GM23338 (cell line): Measurements from ENCODE around the gene PPM1L. TPM values are rescaled to one million over a fixed set of nuclear protein-coding genes. Genes with fewer than 3 reads are reported as not detected.

Experiments used
- ATAC-seq: fragments of 200-7000 bp; cut with Tn5 transposase; 3 replicates; pipeline ENCODE4 v1.9.1; 2020
- DNase-seq: peaks from one replicate; pipeline ENCODE4 v3.0.0-alpha.2; 2015; ENCODE audit warnings: low spot score
- H2AFZ ChIP-seq: fragments of 200-600 bp; sonication (generic); 2 replicates; pipeline ENCODE4 v1.8.0; 2016; ENCODE audit warnings: antibody characterized with exemption, mild to moderate bottlenecking, moderate library complexity
- H3F3A ChIP-seq: fragments of 200-600 bp; sonication (generic); replicated peaks from 2 replicates; pipeline ENCODE4 v1.8.0; 2017; ENCODE audit warnings: antibody characterized with exemption, mixed run types, low read depth
- H3K27ac ChIP-seq: fragments of 200-600 bp; sonication (generic); 2 replicates; pipeline ENCODE4 v1.6.1; 2016; ENCODE audit warnings: low read depth
- H3K27me3 ChIP-seq: fragments of 200-600 bp; sonication (generic); 2 replicates; pipeline ENCODE4 v1.8.0; 2016; ENCODE audit warnings: mild to moderate bottlenecking, mixed run types, moderate library complexity; ENCODE audit not compliant: insufficient read depth
- H3K36me3 ChIP-seq: fragments of 200-600 bp; sonication (generic); 2 replicates; pipeline ENCODE4 v1.8.0; 2016; ENCODE audit warnings: mild to moderate bottlenecking; ENCODE audit not compliant: insufficient read depth
- H3K4me1 ChIP-seq: fragments of 200-600 bp; sonication (generic); 2 replicates; pipeline ENCODE4 v1.8.0; 2016; ENCODE audit warnings: mild to moderate bottlenecking, moderate library complexity; ENCODE audit not compliant: insufficient read depth
- H3K4me2 ChIP-seq: fragments of 200-600 bp; sonication (generic); 2 replicates; pipeline ENCODE4 v1.7.1; 2017; ENCODE audit warnings: mixed run types
- H3K4me3 ChIP-seq: fragments of 200-600 bp; sonication (generic); 2 replicates; pipeline ENCODE4 v1.6.1; 2016; ENCODE audit warnings: mixed run types
- H3K79me2 ChIP-seq: fragments of 200-600 bp; sonication (generic); replicated peaks from 2 replicates; pipeline ENCODE4 v1.8.0; 2017; ENCODE audit warnings: mild to moderate bottlenecking; ENCODE audit not compliant: insufficient read depth
- H3K9me2 ChIP-seq: fragments of 200-600 bp; sonication (generic); 2 replicates; pipeline ENCODE4 v1.8.0; 2017; ENCODE audit not compliant: insufficient read depth
- H4K20me1 ChIP-seq: fragments of 200-600 bp; sonication (generic); replicated peaks from 2 replicates; pipeline ENCODE4 v1.8.0; 2017; ENCODE audit warnings: mild to moderate bottlenecking; ENCODE audit not compliant: insufficient read depth
- H3K27ac Mint-ChIP-seq: 2 replicates; pipeline ENCODE4 v1.8.0; 2020; ENCODE audit warnings: inconsistent platforms, mild to moderate bottlenecking, moderate library complexity, mixed read lengths
- H3K27me3 Mint-ChIP-seq: 3 replicates; pipeline ENCODE4 v1.8.0; 2022; ENCODE audit warnings: low read depth, mild to moderate bottlenecking, moderate library complexity, mixed read lengths, inconsistent platforms; ENCODE audit not compliant: insufficient read depth, poor library complexity
- H3K36me3 Mint-ChIP-seq: 3 replicates; pipeline ENCODE4 v1.8.0; 2021; ENCODE audit warnings: low read depth, mild to moderate bottlenecking, inconsistent platforms, moderate library complexity, mixed read lengths
- H3K4me1 Mint-ChIP-seq: 3 replicates; pipeline ENCODE4 v1.8.0; 2020; ENCODE audit warnings: mild to moderate bottlenecking, inconsistent platforms, mixed read lengths
- H3K4me3 Mint-ChIP-seq: 3 replicates; pipeline ENCODE4 v1.8.0; 2021; ENCODE audit warnings: moderate library complexity, mild to moderate bottlenecking, inconsistent platforms, mixed read lengths
- H3K9me3 Mint-ChIP-seq: 3 replicates; pipeline ENCODE4 v1.8.0; 2020; ENCODE audit warnings: moderate library complexity, mild to moderate bottlenecking, inconsistent platforms, mixed read lengths
- CREB1 ChIP-seq: fragments of 250-450 bp; sonication (Bioruptor Pico); IDR thresholded peaks from 2 replicates; pipeline ENCODE4 v1.5.0; 2020; ENCODE audit warnings: low read depth, mild to moderate bottlenecking, moderate library complexity
- EZH2 ChIP-seq: fragments of 200-600 bp; sonication (generic); IDR thresholded peaks from one replicate; pipeline ENCODE4 v1.8.0; 2017; ENCODE audit warnings: antibody characterized with exemption, mild to moderate bottlenecking, low read depth; ENCODE audit not compliant: unreplicated experiment
- JUNB ChIP-seq: IDR thresholded peaks from one replicate; pipeline ENCODE4 v1.6.1; 2016; ENCODE audit warnings: antibody characterized with exemption; ENCODE audit not compliant: unreplicated experiment
- NANOG ChIP-seq: IDR thresholded peaks from 2 replicates; pipeline ENCODE4 v1.6.1; 2016; ENCODE audit warnings: antibody characterized with exemption, borderline replicate concordance
- POLR2AphosphoS5 ChIP-seq: IDR thresholded peaks from 2 replicates; pipeline ENCODE4 v1.6.1; 2016; ENCODE audit warnings: antibody characterized with exemption, low read depth
- REST ChIP-seq: IDR thresholded peaks from one replicate; pipeline ENCODE4 v1.6.1; 2018; ENCODE audit warnings: antibody characterized with exemption; ENCODE audit not compliant: unreplicated experiment
- STAT1 ChIP-seq: IDR thresholded peaks from one replicate; pipeline ENCODE4 v1.6.1; 2016; ENCODE audit warnings: antibody characterized with exemption; ENCODE audit not compliant: unreplicated experiment
- ZNF114 ChIP-seq: fragments of 250-450 bp; sonication (Bioruptor Pico); IDR thresholded peaks from 2 replicates; pipeline ENCODE4 v1.5.0; 2020; ENCODE audit warnings: mild to moderate bottlenecking, moderate library complexity
- polyA plus RNA-seq: library from polyadenylated mRNA; unstranded; fragments of >200 nt; fragmentation: Nextera tagmentation; extraction: Ambion mirVana; gene quantifications from 2 replicates; pipeline ENCODE4 v1.2.1, GENCODE V29; 2016
- total RNA-seq: library from RNA; depleted of rRNA; stranded (reverse); fragments of >200 nt; shearing (Covaris generic); gene quantifications from 2 replicates; pipeline ENCODE4 v1.2.3, GENCODE V29; 2014
- TF ChIP-seq, protein P1 (sequence below), 2 experiments: fragments of 200-600 bp in 1 of 2; sonication (generic) in 1 of 2; conservative IDR thresholded peaks; 2 replicates each; pipeline versions ENCODE4 v1.5.1 to v1.6.1; 2016 to 2017; ENCODE audit warnings: antibody characterized with exemption in 2 of 2, low read depth in 2 of 2, mild to moderate bottlenecking in 2 of 2, moderate library complexity in 1 of 2

PPM1L gene
- total and polyA plus RNA-seq, 2 experiments from 2014 or later = 3.9 to 26.4 TPM

DNA sequence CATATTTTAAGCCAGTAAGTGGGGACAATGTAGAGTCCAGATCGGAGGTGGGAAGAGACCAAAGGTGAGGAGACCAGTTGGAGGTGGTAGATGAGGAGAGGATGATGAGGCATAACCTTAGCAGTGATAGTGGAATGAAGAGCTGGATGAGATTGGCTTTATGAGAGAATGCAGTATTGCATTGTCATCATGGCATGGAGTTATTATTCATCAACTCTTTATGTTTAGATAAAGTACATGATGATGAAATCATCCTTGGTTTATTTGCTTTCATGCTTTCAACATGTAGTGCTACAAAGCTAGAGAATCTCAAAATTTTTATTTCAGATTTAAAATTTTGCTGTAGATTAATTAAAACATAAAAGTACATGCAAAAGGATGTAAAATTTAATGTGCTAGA is 64.0 kb downstream of the PPM1L start:
- H3K4me3 Mint-ChIP-seq = no peak overlapping the region
- ATAC-seq (no peak), DNase-seq (no peak)
- Histone ChIP-seq H4K20me1 (no peaks in the 10 kb centered on the region), H3K79me2 (no peaks in the 10 kb centered on the region; the same call in 1 of the 2 replicates), H2AFZ (no peak overlapping the region), H3K27me3 (no peaks in the 10 kb centered on the region), H3K4me1 (peaks cover 10% of the 10 kb centered on the region), H3K4me2 (no peak overlapping the region), H3K9me2 (no peaks in the 10 kb centered on the region), H3K36me3 (no peaks in the 10 kb centered on the region), H3K27ac (no peak overlapping the region), H3K4me3 (no peak overlapping the region), H3F3A (no peaks in the 10 kb centered on the region)
- H3K36me3 Mint-ChIP-seq = no peaks in the 10 kb centered on the region
- TF ChIP-seq POLR2AphosphoS5 (no peak), STAT1 (no peak), REST (no peak), NANOG (no peak), EZH2 (no peak), JUNB (no peak), ZNF114 (CRISPR knock-in tag) (no peak), CREB1 (CRISPR knock-in tag) (no peak)
- TF ChIP-seq, protein P1, sequence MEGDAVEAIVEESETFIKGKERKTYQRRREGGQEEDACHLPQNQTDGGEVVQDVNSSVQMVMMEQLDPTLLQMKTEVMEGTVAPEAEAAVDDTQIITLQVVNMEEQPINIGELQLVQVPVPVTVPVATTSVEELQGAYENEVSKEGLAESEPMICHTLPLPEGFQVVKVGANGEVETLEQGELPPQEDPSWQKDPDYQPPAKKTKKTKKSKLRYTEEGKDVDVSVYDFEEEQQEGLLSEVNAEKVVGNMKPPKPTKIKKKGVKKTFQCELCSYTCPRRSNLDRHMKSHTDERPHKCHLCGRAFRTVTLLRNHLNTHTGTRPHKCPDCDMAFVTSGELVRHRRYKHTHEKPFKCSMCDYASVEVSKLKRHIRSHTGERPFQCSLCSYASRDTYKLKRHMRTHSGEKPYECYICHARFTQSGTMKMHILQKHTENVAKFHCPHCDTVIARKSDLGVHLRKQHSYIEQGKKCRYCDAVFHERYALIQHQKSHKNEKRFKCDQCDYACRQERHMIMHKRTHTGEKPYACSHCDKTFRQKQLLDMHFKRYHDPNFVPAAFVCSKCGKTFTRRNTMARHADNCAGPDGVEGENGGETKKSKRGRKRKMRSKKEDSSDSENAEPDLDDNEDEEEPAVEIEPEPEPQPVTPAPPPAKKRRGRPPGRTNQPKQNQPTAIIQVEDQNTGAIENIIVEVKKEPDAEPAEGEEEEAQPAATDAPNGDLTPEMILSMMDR (conservative IDR thresholded peaks at IDR 0.05; ENCODE audit: low read depth in 2 of 2) = no peak
- H3K9me3 Mint-ChIP-seq = no peaks in the 10 kb centered on the region
- H3K4me1 Mint-ChIP-seq = peaks cover 18% of the 10 kb centered on the region
- no peak overlapping the region for H3K27ac Mint-ChIP-seq
- peaks cover 2% of the 10 kb centered on the region for H3K27me3 Mint-ChIP-seq

DNA sequence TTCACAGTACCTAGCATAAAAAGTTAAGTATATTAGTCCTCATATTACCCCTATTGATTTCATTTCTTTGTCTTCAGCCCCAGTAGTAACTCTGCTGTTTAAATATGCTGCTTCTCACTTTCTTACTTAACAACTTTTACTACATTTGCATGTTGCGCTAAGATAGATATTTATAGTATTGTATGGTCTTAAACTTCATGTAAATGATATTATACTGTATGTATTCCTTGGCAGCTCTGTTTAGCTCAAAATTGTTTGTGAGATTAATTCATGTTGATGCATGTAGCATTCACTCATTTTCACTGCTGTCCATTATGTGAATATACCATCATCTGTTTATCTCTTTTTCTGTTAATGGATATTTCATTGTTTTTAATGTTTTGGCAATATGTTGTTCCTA is 64.4 kb downstream of the PPM1L start:
- H2AFZ ChIP-seq = no peak overlapping the region
- DNase-seq = no peak
- H4K20me1 ChIP-seq = no peaks in the 10 kb centered on the region
- H3K36me3 ChIP-seq = no peaks in the 10 kb centered on the region
- H3K27me3 ChIP-seq = no peaks in the 10 kb centered on the region
- peaks cover 6% of the 10 kb centered on the region for H3K4me1 ChIP-seq
- H3K4me2 ChIP-seq = no peak overlapping the region
- Mint-ChIP-seq H3K27ac (no peak overlapping the region), H3K4me3 (no peak overlapping the region), H3K9me3 (no peaks in the 10 kb centered on the region), H3K27me3 (peaks cover 2% of the 10 kb centered on the region), H3K4me1 (peaks cover 16% of the 10 kb centered on the region), H3K36me3 (no peaks in the 10 kb centered on the region)
- no peaks in the 10 kb centered on the region for H3F3A ChIP-seq
- H3K79me2 ChIP-seq = no peaks in the 10 kb centered on the region; the same call in 1 of the 2 replicates
- no peak for ATAC-seq
- no peak overlapping the region for H3K4me3 ChIP-seq
- H3K9me2 ChIP-seq = no peaks in the 10 kb centered on the region
- H3K27ac ChIP-seq = no peak overlapping the region
- TF ChIP-seq JUNB = no peak
- TF ChIP-seq, protein P1 (conservative IDR thresholded peaks at IDR 0.05; ENCODE audit: low read depth in 2 of 2) = no peak
